Measurements from ENCODE around the gene FANK1. TPM values are rescaled to one million over a fixed set of nuclear protein-coding genes. Genes with fewer than 3 reads are reported as not detected.
"Not testable (repeated sequence)": the region's sequence is repeated elsewhere in the genome, so short reads cannot be mapped to it uniquely, and the experiment has no call there.

Gene FANK1
- total and polyA plus RNA-seq, 2 donors (not counting 1 experiment from before 2014, with no cell fraction given): 0.13 TPM; not detected in 1

- H2AFZ ChIP-seq (ENCODE audit: insufficient read depth, low read depth, low read length, poor library complexity, severe bottlenecking); DNase-seq; H3K79me2 ChIP-seq (ENCODE audit: control insufficient read depth, insufficient read depth, low read length); ATAC-seq (ENCODE audit: low read depth); H3K4me2 ChIP-seq (replicated peaks; ENCODE audit: low read depth, low read length, poor library complexity, severe bottlenecking); CTCF ChIA-PET; H3K4me1 Mint-ChIP-seq; H3K9ac ChIP-seq (ENCODE audit: low read length); POLR2A ChIA-PET; H3K4me3 ChIP-seq (ENCODE audit: control extremely low read depth in 1 of 5, extremely low read depth in 1 of 5, insufficient read depth in 1 of 5, low read depth in 2 of 5, low read length in 4 of 5); intact Hi-C loops (cut with micrococcal nuclease); H3K27me3 ChIP-seq (replicated peaks in 1 of 4; ENCODE audit: control extremely low read depth in 1 of 4, control insufficient read depth in 3 of 4, insufficient read depth in 4 of 4, low read length in 3 of 4); H3K36me3 ChIP-seq (replicated peaks in 1 of 2; ENCODE audit: control extremely low read depth in 1 of 2, control insufficient read depth in 1 of 2, extremely low read depth in 1 of 2, insufficient read depth in 2 of 2, low read length in 1 of 2); H4K20me1 ChIP-seq (ENCODE audit: control insufficient read depth, insufficient read depth, low read length, poor library complexity, severe bottlenecking); H3K4me3 Mint-ChIP-seq; H3K27ac Mint-ChIP-seq; H3K4me1 ChIP-seq (ENCODE audit: control insufficient read depth in 2 of 2, insufficient read depth in 2 of 2, low read length in 2 of 2); H3K27ac ChIP-seq (ENCODE audit: low read length in 2 of 2); H3K9me3 Mint-ChIP-seq (ENCODE audit: insufficient read depth); H3K9me3 ChIP-seq (ENCODE audit: control extremely low read depth in 1 of 3, control insufficient read depth in 2 of 3, insufficient read depth in 1 of 3, low read length in 2 of 3): not testable (repeated sequence)
- no CpG with 5 or more reads among the region's 3 CpGs for WGBS (ENCODE audit: insufficient coverage)
- peaks cover 13% of the 10 kb centered on the region for H3K27me3 Mint-ChIP-seq
These were observed 13.1 kb downstream of the FANK1 start for GRCh38 chr10:125909491-125909890.

GRCh38 chr10:125911145-125911544 lies 14.8 kb downstream of the FANK1 start:
- 96% methylated on average over 9 of the region's 10 CpGs for WGBS (ENCODE audit: insufficient coverage)
- POLR2A ChIA-PET: no interaction called here
- no peaks in the 10 kb centered on the region for H3K4me1 ChIP-seq (ENCODE audit: control insufficient read depth in 2 of 2, insufficient read depth in 2 of 2, low read length in 2 of 2)

More at GRCh38 chr10:125911145-125911544, 14.8 kb downstream of the FANK1 start:
- Mint-ChIP-seq H3K27ac (no peak overlapping the region), H3K4me1 (no peaks in the 10 kb centered on the region), H3K4me3 (no peak overlapping the region), H3K9me3 (ENCODE audit: insufficient read depth) (no peaks in the 10 kb centered on the region), H3K27me3 (peaks cover 11% of the 10 kb centered on the region)
- CTCF ChIA-PET: no interaction called here
- Histone ChIP-seq H3K9ac (ENCODE audit: low read length) (no peak overlapping the region), H3K27ac (ENCODE audit: low read length in 2 of 2) (no peak overlapping the region), H4K20me1 (ENCODE audit: control insufficient read depth, insufficient read depth, low read length, poor library complexity, severe bottlenecking) (no peaks in the 10 kb centered on the region), H3K36me3 (replicated peaks in 1 of 2; ENCODE audit: control extremely low read depth in 1 of 2, control insufficient read depth in 1 of 2, extremely low read depth in 1 of 2, insufficient read depth in 2 of 2, low read length in 1 of 2) (no peaks in the 10 kb centered on the region), H3K79me2 (ENCODE audit: control insufficient read depth, insufficient read depth, low read length) (no peaks in the 10 kb centered on the region), H3K27me3 (replicated peaks in 1 of 4; ENCODE audit: control extremely low read depth in 1 of 4, control insufficient read depth in 3 of 4, insufficient read depth in 4 of 4, low read length in 3 of 4) (no peaks in the 10 kb centered on the region), H3K4me3 (ENCODE audit: control extremely low read depth in 1 of 5, extremely low read depth in 1 of 5, insufficient read depth in 1 of 5, low read depth in 2 of 5, low read length in 4 of 5) (no peak overlapping the region), H3K9me3 (ENCODE audit: control extremely low read depth in 1 of 3, control insufficient read depth in 2 of 3, insufficient read depth in 1 of 3, low read length in 2 of 3) (no peaks in the 10 kb centered on the region), H3K4me2 (replicated peaks; ENCODE audit: low read depth, low read length, poor library complexity, severe bottlenecking) (no peak overlapping the region), H2AFZ (ENCODE audit: insufficient read depth, low read depth, low read length, poor library complexity, severe bottlenecking) (no peak overlapping the region)
- no peak for ATAC-seq (ENCODE audit: low read depth)
- TF ChIP-seq EZH2 (IDR thresholded peaks at IDR 0.05; ENCODE audit: borderline replicate concordance, insufficient read depth, low read depth, low read length, poor library complexity, severe bottlenecking) (no peak), CTCF (IDR thresholded peaks at IDR 0.05) (no peak)
- no peak for DNase-seq
- intact Hi-C loops (cut with micrococcal nuclease): no loop called here
